Limb (tissue), 2 donors: ENCODE measurements around the gene TWF1.
"Not testable (repeated sequence)": the region's sequence is repeated elsewhere in the genome, so short reads cannot be mapped to it uniquely, and the experiment has no call there.

Experiments
- DNase-seq, 2 donors: peaks; one replicate each; pipeline ENCODE4 v3.0.0-alpha.2; 2016; ENCODE audit errors: extremely low spot score in 2 of 2

Gene TWF1

GRCh38 chr12:43805860-43806736 is at the start of gene TWF1:
TSS of gene TWF1 (minus strand) at chr12:43806317. CDS start at chr12:43806245, 72 bp downstream.
- peak; percentile 87 to 96 for DNase-seq

- DNase-seq, result no peak
Measured at GRCh38 chr12:43852744-43853143, 46.6 kb upstream of the TWF1 start.

- no peak for DNase-seq
Measured at GRCh38 chr12:43848786-43849185, 42.7 kb upstream of the TWF1 start.

- DNase-seq, result no peak
Measured at GRCh38 chr12:43848226-43848507, 42.0 kb upstream of the TWF1 start.

- not testable (repeated sequence) for DNase-seq
Measured at GRCh38 chr12:43847425-43848225, 41.5 kb upstream of the TWF1 start.

- no peak for DNase-seq
Measured at GRCh38 chr12:43842259-43842658, 36.1 kb upstream of the TWF1 start.

GRCh38 chr12:43841253-43841652 is 35.1 kb upstream of the TWF1 start:
- DNase-seq, result no peak

- no peak for DNase-seq
Measured at GRCh38 chr12:43840338-43840737, 34.2 kb upstream of the TWF1 start.

GRCh38 chr12:43836475-43836989 is 30.4 kb upstream of the TWF1 start:
- peak in 1 of 2 donors; percentile 24 for DNase-seq

- DNase-seq, result peak; percentile 63 to 86
Measured at GRCh38 chr12:43835656-43836474, 29.7 kb upstream of the TWF1 start, which contains the start of gene TMEM117. TSS of gene TMEM117 (plus strand) at chr12:43836081.

- DNase-seq, result peak in 1 of 2 donors; percentile 12
Measured at GRCh38 chr12:43835264-43835655, 29.1 kb upstream of the TWF1 start.

- no peak for DNase-seq
Measured at GRCh38 chr12:43832463-43833168, 26.5 kb upstream of the TWF1 start.

GRCh38 chr12:43827093-43827492 is 21.0 kb upstream of the TWF1 start:
- DNase-seq, result no peak

- no peak for DNase-seq
Measured at GRCh38 chr12:43826681-43827080, 20.6 kb upstream of the TWF1 start.

- no peak for DNase-seq
Measured at GRCh38 chr12:43824207-43824775, 18.2 kb upstream of the TWF1 start.

- DNase-seq, result no peak
Measured at GRCh38 chr12:43816168-43816567, 10.1 kb upstream of the TWF1 start.

GRCh38 chr12:43815416-43815815 is 9.3 kb upstream of the TWF1 start:
- DNase-seq, result no peak

GRCh38 chr12:43812926-43813325 is 6.8 kb upstream of the TWF1 start:
- no peak for DNase-seq

- no peak for DNase-seq
Measured at GRCh38 chr12:43812057-43812456, 5.9 kb upstream of the TWF1 start.

- no peak for DNase-seq
Measured at GRCh38 chr12:43807386-43807785, 1.3 kb upstream of the TWF1 start.

- no peak for DNase-seq
Measured at GRCh38 chr12:43806737-43807072, 588 bp upstream of the TWF1 start.
